CD4-positive, alpha-beta T cell treated with Interleukin-10 for 1 hour (primary cell): ENCODE data around the gene ATP5F1D.
"Not testable (repeated sequence)": the region's sequence is repeated elsewhere in the genome, so short reads cannot be mapped to it uniquely, and the experiment has no call there.

ENCODE experiments used
- DNase-seq: peaks from one replicate; pipeline ENCODE4 v3.0.0-alpha.2; 2020

ATP5F1D gene

GRCh38 chr19:1241417-1242095 is at the start of gene ATP5F1D:
ATP5F1D (plus strand) TSS chr19:1241751; CDS start chr19:1241851, 100 bp downstream.
- peak; percentile 92 for DNase-seq

GRCh38 chr19:1199531-1199930 is 42.0 kb upstream of the ATP5F1D start:
- DNase-seq = no peak

GRCh38 chr19:1200614-1201013 is 40.9 kb upstream of the ATP5F1D start:
- DNase-seq = not testable (repeated sequence)

GRCh38 chr19:1205114-1206099 is 36.1 kb upstream of the ATP5F1D start, which contains the start of gene STK11:
STK11 (plus strand) TSS chr19:1205778; CDS start chr19:1206914, 1,136 bp downstream.
- peak; percentile 99 for DNase-seq

DNA sequence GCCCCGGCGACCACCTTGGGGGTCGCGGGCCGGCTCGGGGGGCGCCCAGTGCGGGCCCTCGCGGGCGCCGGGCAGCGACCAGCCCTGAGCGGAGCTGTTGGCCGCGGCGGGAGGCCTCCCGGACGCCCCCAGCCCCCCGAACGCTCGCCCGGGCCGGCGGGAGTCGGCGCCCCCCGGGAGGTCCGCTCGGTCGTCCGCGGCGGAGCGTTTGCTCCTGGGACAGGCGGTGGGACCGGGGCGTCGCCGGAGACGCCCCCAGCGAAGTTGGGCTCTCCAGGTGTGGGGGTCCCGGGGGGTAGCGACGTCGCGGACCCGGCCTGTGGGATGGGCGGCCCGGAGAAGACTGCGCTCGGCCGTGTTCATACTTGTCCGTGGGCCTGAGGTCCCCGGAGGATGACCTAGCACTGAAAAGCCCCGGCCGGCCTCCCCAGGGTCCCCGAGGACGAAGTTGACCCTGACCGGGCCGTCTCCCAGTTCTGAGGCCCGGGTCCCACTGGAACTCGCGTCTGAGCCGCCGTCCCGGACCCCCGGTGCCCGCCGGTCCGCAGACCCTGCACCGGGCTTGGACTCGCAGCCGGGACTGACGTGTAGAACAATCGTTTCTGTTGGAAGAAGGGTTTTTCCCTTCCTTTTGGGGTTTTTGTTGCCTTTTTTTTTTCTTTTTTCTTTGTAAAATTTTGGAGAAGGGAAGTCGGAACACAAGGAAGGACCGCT is 35.2 kb upstream of the ATP5F1D start:
- no peak for DNase-seq

DNA sequence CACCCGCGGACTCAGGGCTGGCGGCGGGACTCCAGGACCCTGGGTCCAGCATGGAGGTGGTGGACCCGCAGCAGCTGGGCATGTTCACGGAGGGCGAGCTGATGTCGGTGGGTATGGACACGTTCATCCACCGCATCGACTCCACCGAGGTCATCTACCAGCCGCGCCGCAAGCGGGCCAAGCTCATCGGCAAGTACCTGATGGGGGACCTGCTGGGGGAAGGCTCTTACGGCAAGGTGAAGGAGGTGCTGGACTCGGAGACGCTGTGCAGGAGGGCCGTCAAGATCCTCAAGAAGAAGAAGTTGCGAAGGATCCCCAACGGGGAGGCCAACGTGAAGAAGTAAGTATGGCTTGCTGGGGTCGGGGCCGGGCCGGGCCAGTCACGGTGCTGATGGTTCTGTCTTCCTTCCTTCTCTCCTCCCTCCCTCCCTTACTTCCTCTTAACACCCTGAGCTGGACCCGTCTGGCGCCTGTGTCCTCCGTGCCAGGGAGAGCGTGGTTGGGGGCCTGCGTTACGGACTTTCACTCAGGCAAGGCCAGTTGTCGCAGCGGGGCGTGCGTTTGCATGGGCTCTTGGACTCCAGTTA is 34.6 kb upstream of the ATP5F1D start:
- peak; percentile 33 for DNase-seq

DNA sequence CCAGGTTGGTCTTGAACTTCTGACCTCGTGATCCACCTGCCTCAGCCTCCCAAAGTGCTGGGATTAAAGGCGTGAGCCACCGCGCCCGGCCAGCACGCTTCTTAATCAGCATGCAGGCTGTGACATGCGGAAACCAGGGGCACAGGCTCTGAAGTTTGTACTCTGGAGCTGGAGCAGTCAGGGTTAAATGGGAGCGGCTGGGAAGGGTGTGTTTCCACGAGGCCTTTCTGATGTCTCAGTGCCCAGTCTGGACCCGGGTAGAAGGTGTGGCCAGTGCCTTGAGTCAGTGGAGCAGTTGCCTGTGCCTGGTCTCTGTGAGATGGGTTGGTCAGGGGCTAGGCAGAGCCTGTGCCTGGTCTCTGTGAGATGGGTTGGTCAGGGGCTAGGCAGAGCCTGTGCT is 32.7 kb upstream of the ATP5F1D start:
- not testable (repeated sequence) for DNase-seq

GRCh38 chr19:1210227-1210538 is 31.4 kb upstream of the ATP5F1D start:
- DNase-seq = no peak

DNA sequence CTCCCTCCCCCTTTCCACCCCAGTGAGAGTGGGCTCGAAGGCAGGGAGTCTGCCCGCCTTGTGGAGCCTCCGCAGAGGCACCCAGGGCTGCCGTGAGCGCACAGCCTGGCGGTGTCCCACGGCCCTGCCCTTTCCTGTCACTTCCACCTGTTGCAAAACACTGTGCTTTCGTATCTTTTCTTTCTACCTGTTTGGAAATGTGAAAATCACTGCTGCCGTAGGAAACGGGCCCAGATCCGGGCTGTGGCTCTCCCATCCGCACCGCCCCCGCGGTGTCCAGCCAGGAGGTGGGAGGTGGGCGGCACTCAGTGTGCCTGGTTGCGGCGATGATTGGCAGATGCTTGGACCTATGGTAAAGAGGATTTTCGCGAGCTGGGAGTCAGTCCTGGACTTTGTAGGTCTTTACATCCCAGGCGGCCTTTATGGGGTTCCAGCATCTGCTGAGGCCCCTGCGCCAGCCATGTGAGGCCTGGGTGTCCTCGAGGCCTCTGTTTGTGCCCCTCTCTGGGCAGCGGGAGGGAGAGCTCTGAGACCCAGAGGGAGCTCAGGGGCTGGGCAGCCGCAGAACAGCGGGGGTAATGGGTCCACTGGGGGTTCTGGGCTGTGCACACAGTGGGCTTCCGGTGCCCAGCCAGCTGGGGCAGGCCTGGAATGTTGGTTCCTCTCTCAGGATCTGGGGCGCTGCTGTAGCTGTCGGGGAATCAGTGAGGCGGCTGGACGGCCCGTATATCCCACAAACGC is 29.9 kb upstream of the ATP5F1D start:
- DNase-seq = no peak

GRCh38 chr19:1213391-1214286 is 27.9 kb upstream of the ATP5F1D start:
- peak; percentile 73 for DNase-seq

GRCh38 chr19:1214299-1214861 is 27.2 kb upstream of the ATP5F1D start:
- DNase-seq = no peak

DNA sequence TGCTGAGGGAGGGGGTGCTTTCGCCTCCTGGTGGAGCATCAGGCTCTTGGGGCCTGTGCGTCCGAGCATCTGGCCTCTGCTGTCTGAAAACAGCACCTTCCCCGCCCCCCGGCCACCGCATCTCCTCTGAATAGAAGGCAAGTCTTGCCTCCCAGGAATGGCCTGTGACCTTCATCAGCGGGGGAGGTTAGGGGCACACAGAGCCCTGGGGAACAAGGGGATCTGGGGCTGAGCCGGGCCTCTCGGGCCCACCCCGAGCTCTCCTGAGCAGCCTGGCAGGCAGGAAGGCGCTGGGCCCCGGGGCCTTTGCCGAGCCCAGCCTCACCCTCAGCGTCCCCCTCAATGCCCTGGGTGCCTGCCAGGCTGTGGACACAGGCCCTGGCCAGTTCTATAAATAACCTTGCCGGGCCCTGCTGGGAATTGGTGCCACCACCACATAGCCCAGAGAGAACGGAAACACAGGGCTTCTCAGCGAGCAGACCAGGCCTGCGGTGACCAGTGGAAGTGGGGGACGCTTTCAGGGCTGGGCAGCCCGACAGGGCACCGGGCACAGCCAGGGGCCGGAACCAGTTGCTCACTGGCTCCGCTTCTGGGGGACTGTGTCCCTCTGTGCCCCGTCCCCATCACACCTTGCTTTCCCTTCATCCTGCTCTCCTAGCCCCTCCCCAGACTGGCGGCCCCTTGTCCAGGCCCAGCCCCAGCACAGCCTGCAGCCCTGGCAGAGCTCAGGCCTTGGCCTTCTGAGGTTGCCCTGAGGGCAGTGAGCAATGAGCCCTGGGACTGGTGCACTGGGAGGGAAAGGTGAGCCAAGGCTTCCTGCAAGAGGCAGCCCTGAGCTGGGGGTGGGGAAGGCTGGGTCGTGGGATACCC is 26.5 kb upstream of the ATP5F1D start:
- DNase-seq = no peak

GRCh38 chr19:1216756-1217155 is 24.8 kb upstream of the ATP5F1D start:
- DNase-seq = no peak

DNA sequence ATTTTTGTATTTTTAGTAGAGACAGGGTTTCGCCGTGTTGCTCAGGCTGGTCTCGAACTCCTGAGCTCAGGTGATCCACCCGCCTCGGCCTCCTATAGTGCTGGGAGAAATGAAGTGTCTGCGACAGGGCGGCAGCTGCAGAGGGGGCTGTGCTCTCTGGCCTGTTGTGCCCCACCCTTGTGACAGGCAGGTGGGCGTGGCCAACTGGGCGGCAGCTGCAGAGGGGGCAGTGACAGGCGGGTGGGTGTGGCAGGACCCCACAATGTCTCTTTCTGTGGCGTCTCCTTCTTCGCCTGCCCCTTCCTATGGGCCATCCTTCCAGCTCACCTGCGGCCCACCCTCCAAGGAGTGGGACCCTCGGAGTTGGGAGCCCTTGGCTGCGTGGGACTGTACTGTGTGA is 24.2 kb upstream of the ATP5F1D start:
- DNase-seq = no peak

DNA sequence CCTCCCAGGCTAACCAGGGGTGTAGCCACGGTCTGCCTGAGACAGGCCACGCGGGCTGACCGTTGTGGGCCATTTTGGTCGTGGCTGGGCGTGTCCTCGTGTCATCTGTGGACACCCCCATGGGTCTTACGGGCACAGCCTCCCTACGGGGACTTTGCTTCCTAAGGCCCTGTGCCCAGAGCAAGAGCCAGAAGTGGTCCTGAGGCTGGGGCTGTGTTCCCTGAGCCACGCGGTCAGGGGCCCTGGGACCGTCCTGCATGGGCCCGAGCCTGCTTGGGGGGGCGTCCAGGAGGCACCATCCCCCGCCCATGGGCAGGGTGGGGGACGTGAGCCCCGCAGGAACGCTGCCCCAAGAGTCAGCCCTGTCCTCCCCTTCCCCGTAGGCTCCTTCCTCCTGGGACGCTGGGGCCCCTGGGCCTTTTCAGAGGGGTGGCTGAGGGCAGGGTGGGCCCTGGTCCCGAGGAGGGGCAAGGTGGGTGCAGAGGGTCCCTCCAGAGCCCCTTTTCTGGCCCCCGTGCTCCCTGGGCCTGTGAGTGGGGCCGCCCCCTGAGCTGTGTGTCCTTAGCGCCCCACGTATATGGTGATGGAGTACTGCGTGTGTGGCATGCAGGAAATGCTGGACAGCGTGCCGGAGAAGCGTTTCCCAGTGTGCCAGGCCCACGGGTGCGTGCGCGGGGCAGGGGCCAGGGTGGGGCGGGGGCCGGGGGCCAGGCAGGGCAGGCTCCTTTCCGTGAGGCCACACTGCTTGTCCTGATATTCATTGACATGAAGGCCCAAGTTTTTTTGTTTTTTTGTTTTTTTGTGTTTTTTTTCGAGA is 22.6 kb upstream of the ATP5F1D start:
- no peak for DNase-seq

DNA sequence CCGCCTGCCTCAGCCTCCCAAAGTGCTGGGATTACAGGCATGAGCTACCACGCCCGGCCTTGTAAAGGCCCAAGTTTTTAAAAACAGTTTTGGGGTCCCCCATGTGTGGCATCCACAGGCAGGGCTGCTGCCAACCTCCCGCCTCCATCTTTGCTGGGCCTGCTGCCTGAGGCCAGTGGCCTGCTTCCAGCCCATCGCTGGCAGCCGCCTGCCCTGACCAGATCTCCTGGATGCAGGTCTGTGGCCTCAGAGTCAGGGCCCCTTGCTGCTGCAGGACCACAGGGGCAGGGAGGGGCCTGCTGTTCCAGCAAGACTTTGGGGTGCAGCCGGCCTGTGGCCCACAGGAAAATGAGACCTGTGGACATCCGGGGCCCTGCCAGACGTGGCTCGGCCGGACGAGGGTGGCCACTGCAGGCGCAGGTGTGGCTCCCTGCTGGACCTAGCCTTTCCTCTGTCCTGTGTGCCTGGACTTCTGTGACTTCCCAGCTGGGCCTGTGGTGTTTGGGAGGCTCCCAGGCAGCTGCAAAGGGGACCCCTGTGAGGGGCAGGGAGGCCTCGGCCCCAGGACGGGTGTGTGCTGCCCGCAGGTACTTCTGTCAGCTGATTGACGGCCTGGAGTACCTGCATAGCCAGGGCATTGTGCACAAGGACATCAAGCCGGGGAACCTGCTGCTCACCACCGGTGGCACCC is 21.6 kb upstream of the ATP5F1D start:
- no peak for DNase-seq

GRCh38 chr19:1220477-1220930 is 21.0 kb upstream of the ATP5F1D start:
- no peak for DNase-seq
